Stromal cell of bone marrow (primary cell): ENCODE measurements around the gene PKD1L1.

Experiments
- DNase-seq: peaks from one replicate; pipeline ENCODE4 v3.0.0-alpha.2; 2012; ENCODE audit warnings: low read depth

PKD1L1 gene

DNA sequence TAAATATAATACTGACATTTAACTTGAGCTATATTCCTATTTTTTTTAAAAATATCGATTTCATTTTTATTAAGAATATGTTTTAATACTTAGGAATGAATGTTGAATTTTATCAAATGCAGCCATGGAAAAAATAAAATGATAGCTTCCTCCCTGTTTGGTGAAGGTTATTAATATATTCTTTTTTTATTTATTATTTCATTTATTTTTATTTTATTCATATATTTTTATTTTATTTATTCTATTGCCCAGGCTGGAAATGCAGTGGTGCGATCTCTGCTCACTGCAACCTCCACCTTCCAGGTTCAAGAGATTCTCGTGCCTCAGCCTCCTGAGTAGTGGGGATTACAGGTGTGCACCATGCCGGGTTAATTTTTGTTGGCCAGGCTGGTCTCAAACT lies 160.2 kb downstream of the PKD1L1 start:
- DNase-seq, result no peak

DNA sequence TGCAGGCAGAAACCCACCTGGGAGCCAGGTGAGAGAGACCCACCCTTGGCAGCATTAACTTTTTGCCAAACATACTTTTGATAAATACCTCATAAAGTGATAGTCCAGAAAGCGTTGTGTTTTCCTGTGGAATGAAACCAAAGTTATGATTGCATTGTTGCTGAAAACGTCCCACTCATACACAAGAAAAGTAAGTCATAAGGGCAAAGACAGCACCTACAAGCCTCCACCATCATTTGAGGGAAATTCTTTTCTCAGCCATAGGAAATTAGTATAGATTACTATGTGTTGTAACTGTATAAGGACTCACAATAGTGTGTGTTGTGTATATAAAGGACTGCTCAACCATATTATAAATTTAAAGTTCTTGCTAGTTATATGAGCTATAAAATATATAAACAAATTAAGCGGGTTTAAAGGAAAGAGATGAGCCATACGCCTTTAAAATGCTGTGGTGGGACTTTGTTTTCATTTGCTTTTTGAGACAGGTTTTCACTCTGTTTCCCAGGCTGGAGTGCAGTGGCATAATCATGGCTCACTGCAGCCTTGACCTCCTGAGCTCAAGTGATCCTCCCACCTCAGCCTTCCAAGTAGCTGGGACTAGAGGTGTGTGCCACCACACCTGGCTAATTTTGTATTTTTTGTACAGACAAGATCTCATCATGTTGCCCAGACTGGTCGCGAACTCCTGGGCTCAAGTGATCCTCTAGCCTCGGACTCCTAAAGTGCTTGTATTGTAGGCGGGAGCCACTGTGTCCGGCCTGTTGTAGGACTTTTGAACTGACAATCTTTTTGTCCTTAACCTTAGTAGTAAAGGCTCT lies 160.8 kb downstream of the PKD1L1 start:
- DNase-seq, result no peak

DNA sequence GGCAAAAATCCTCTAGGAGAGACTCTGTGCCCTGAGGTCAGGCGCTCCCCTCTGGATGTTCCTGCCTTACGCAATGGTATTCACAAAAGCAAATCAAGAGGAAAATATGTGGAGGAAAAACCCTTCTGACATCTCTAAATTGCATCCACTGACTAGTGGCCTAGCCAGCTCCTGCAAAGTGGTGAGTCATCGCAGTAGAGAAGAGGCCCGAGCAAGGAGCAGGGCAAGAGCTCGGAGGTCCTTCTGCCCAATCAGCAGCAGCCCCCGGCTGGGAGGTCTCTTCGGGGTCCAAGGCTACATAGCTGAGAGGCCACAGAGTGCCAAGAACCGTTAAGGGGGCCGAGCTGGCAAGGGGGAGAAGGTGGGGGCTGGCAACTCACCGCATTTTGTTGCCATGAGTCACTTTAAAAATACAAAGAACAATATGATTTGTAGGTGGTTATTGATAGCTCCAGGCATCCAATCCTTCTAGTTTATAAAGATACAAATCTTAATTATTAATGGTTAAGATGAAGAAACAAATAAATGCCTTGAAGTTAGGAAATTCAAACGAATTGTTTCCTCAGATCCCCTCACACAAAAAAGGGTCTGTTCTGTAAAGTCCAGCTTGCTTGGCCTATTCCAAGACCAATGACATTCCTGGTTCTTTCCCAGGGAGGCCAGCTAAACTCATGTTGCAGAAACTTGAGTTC lies 161.6 kb downstream of the PKD1L1 start:
- peak; percentile 93 for DNase-seq

DNA sequence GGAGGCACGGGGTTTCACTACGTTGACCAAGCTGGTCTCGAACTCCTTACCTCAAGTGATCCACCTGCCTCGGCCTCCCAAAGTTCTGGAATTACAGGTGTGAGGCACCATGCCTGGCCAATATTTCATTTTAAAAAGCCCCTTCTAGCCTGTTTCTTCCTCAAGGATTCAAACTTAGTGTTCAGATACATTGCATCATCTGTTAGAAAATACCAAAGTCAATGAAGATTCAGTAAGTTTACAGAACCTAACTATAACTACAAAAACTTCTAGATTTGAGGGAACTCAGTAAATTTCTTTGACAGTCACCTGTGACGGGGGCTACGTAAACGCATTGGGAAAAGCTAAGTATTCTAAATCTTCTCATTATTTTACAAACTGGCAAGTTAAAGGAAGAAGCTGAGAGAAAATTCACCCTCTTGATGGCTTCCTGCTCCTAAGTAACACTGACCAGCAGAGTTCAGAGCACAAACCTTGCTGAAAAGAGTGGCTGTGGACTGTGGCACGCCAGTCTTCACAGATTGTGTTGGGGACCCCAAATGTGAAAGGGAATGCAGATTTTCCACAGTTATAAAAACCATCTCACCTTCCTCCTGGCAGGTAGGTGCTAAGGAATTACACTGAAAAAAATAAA lies 162.2 kb downstream of the PKD1L1 start:
- DNase-seq, result no peak

DNA sequence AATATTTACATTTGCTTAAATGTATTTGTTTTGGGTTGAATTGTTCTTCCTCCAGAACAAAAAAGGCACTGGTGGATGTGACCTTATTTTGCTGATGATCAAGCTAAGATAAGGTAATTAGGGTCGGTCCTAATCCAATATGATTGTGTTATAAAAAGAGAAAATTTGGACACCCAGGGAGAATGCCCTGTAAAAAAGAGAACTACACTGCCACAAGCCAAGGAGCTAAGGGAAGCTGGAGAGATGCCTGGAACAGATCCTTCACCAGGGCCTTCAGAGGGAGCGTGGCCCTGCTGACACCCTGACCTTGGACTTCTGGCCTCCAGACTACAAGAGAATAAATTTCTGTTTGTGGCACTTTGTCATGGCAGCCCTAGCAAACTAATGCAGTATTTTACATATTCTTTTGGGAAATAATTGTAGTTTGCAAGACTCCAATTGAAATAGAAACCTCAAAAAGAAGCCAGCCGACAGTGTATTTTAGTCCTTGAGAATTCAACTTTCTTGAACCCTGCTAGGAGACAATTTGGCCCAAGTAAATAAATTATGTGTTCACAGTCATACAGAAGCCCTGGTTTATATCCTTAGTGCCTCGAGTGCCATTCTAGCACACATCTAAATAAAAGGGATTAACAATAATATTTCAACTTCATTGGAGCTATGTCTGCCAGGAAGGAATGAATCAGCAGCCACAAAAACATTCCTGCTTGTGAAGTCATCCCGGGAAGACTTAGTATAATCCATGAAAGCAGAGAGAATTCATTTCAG lies 164.6 kb downstream of the PKD1L1 start:
- peak; percentile 96 for DNase-seq

DNA sequence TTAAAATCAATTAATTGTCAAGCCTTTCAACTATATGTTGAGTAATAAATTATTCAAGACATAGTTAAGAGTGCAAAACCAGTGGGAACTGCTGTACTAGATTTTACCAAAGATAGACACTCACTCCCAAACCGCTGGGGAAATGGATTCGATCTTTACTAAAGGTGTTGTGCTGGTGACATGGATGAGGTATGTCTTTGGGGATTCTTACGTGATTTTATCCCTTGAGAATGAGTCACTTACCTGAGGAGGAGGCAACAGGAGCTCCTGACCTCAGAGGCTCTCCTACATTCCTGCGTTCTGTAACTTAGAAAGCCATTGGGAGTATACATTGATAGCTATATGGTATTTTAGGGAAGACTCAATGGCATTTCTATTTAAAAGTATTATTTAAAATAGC lies 165.5 kb downstream of the PKD1L1 start:
- no peak for DNase-seq

DNA sequence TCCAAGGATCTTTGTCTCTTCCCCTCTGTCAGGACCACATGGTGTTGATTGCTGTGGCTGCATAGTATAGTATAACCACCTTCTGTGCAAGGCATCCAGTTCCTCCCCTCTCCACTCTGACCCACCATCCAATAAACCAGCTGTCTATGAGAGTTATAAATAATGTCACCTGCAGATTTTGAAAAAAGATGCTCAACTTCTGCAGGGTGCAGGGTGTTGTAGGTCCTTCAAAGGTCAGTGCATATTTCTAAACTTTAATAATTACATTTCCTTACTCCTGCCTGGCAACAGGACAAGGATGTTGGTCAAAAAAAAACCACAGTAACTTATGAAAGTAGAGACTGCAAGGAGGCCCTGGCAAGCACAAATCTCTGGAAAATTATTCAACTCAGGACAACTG lies 166.2 kb downstream of the PKD1L1 start:
- no peak for DNase-seq

DNA sequence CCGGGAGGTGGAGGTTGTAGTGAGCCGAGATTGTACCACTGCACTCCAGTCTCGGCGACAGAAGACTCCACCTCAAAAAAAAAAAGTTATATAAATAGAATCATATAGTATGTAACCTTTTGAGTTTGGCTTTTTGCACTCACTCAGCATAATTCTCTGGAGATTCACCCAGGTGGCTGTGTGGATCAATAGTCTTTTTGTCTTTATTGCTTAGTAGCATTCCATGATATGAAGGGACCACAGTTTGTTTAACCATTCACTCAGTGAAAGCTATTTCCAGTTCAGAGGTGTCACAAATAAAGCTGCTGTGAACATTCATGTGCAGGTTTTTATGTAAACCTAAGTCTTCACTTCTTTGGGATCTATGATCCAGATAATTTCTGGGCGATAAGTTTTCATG lies 167.7 kb downstream of the PKD1L1 start:
- no peak for DNase-seq

DNA sequence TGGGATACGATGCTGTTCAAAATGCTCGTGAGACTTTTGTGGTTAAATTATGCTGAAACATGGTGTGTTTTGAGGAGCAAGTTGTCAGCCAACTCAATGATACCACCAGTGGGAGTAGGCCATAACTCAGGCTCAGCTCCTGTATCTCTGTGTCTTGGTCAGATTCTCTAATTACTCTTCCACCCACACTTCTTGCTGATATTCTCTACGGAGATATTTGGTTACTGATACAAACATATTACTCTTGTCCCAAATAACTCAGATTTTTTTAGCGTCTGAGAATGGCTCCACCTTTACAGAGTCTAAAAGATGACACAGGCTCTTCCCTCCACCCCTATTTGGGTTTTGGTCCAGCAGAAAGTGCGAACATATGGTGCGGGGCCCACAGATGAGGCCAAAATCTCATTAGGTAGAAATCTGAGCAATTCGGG lies 168.9 kb downstream of the PKD1L1 start:
- DNase-seq, result no peak

DNA sequence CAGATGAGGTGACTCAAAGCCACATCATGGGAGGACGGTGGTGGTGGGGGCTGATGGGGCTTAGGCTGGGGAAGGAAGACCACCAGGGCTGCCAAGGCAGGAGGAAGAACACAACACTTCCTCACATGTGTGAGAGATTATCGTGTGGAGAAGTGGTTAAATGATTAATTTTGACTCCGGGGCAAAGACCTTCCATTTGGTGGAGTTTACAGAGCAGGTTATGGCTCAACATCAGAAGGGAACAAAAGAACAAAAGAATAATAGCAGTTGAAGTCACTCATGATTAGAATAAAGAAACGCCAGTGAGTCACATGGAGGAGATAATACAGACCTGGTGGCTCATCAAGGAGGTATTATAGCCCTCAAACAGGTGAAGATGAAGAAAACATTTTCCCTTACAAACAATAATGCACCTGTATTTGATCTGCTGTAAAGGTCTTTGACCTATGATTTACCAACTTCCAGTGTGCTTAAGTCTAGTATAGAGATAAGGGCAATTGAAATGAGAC lies 170.1 kb downstream of the PKD1L1 start:
- DNase-seq, result no peak

DNA sequence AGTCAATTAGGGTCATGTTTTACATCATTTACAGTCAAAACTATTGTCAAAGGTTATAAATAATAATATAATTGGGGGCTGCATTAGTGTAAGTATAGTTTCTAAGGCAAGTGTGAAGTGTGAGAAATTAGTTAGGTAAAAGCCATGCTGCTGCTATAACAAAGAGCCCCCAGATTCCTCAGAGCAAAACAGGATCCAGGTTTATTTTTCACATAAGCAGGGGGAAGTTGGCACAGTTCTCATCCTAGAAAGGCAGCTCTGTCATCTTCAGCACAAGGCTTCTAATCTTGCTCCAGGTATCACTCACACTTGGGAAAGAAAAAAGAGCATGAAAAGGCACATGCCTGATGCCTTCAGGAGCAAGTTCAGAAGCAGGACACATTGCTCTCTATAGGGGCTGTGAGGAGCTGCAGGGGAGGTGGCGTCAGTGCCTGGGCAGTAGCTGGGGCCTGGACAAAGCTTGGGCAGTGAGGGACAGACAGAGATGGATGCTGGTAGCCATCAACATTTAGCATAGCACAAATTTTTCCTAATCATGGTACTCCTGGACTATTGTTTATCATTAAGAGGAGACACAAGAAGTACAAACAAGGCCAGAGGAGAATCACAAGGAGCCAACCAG lies 170.6 kb downstream of the PKD1L1 start:
- DNase-seq, result no peak

DNA sequence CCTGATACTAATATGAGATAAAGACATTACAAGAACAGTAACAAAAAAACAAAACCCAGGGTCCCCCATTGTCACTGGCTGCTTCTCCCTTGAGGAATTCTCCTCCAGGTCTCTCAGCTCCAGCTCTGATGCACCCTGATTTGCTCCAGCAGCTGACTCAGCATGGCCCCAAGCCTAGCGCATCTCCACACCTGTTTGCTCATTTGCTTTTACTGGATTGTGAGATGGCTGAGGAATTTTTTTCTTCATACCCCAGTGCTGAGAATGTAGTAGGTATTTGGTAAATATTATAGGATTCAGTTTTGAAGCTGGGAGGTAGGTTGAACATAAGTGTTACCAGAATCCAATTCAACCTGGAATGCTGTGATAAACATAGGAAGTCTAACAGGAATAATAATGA lies 171.9 kb downstream of the PKD1L1 start:
- no peak for DNase-seq

DNA sequence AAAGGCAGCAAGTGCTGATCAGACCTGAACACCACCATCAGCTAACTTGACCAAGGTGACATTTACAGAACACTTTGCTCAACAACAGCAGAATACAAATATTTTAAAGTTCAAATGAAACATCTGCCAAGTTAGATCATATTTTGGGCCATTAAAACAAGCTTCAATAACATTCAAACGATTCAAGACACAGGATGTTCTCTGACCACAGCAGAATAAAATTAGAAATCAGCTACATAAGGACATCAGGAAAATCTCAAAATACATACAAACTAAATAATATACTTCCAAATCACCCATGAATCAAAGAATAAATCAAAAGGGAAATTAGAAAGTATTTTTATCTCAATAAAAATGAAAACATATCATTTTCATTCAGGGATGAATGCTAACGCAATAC lies 173.0 kb downstream of the PKD1L1 start:
- no peak for DNase-seq

DNA sequence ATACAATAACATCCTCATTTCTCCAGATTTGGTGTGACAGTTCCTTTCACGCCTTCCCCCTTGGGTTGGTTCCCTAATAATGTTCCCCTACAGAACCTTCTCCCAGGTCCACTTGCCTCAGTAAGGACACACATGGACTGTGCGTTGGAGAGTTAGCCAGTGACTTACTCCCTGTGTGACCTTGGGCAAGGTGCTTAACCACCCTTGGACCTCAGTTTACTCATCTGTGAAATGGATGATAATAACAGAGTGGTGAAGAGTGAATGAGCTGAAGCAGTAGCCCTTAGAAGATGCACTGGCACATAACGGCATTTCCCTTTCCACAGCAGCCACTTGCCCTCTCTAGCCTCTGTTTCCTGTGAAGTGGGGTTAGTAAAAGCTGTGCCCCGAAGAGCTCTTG lies 175.8 kb downstream of the PKD1L1 start:
- no peak for DNase-seq

DNA sequence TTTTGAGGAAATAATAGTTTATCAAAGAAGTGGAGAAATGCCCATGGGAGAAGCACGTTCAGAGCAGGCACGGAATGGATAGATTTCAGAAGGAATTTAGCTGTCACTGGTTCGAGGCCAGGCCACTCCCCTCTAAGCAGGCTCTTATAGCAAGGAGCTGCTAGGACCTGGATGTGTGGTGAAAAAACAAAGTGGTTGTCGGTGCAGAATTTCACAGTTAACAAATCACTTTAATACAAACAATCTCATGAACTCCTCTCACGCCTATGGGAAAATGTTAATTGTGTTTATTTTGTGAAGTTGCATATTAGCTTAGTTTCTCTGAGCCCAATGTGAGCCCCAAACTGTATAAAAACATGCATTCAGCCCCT lies 176.3 kb downstream of the PKD1L1 start:
- no peak for DNase-seq

DNA sequence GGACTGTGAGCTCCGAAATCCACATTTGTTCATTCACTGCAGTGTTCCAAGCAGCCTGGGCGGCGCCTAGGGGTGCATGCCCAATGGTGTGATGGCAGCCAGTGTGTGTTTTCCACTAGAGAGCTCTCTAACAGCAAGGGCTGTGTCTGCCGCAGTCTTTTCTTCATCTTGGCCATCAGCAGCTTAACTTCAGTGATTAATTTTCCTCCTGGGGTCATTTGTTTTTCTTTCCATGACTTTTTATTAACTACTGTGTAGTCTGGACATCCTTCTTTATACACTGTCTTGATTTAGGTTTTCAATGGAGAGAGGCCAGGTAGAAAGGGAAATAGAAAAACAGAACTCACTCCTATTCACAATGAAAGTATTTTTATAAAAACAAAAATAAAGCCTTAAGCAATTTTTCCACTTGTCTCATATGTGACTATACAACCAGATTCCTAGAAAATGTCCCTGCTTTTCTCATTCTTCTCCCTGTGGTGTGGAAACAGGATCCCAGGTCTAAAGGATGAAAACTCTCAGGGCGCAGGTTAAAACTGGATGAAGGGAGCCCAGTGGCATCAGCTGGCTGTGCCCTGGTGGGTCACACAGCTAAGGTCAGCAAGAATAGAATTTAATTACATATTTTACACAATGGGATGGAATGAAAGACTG lies 176.8 kb downstream of the PKD1L1 start:
- DNase-seq, result peak; percentile 70

DNA sequence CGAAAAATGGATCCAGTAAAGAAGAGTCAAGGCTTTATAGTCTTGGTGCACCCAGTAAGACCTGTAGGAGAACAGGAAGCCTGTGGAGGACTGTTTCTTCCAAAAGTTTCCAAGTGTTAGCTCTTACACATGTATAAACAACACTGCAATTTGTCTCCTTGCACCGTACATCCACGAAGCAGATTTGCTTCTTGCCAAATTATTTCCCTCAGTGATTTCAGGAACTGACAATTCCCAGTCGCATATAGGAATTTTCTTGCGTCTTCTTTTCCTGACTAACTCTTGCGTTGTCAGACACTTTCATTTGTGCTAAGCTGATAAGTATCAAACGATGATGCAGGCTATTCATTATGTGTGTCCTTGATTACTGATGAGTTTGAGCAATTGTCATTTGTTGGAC lies 182.1 kb downstream of the PKD1L1 start:
- no peak for DNase-seq

DNA sequence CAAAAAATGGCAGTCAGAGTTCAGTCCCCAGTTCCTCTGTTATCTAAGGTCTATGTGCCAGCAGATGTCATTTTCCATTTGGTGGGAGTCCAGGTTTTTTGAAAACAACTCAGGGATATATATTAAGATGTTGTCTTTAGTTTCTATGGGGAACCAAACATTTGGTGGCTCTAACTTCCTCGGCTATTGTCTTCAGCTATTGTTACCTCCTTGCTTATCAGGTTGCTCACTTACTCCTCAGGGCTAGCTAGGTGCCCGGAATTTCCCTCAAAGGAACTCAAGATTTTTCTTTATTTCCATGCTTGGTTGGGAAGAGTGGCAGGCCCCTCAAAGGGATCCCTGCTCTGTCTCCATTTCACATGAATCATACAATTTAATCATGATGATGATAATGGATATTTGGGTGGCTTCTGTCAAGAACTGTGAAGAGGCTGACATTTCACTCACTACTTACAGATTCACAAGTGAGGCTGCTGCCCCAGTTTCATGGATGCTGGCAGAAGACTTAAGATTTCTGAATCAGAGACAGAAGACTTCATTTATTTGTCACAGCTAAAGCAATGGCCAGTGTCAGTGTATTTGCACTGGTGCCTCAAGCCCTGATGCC lies 182.8 kb downstream of the PKD1L1 start:
- no peak for DNase-seq

DNA sequence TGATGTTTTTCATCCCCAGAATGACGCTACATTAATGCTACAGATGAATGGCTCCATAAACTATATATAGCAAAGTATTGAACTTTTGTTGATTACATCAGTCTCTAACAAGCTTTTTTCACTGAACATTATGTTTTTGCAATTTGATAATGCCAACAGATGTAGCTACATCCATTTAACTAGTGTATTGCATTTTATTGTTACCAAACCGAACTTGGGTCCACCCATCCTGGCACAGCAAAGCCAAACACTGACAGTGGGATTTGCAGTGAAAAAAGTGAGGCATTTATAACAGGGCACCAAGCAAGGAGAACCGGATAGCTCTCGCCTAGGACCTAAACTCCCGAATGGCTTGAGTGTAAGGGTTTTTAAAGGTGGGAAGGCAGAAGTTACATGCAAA lies 183.5 kb downstream of the PKD1L1 start:
- no peak for DNase-seq

DNA sequence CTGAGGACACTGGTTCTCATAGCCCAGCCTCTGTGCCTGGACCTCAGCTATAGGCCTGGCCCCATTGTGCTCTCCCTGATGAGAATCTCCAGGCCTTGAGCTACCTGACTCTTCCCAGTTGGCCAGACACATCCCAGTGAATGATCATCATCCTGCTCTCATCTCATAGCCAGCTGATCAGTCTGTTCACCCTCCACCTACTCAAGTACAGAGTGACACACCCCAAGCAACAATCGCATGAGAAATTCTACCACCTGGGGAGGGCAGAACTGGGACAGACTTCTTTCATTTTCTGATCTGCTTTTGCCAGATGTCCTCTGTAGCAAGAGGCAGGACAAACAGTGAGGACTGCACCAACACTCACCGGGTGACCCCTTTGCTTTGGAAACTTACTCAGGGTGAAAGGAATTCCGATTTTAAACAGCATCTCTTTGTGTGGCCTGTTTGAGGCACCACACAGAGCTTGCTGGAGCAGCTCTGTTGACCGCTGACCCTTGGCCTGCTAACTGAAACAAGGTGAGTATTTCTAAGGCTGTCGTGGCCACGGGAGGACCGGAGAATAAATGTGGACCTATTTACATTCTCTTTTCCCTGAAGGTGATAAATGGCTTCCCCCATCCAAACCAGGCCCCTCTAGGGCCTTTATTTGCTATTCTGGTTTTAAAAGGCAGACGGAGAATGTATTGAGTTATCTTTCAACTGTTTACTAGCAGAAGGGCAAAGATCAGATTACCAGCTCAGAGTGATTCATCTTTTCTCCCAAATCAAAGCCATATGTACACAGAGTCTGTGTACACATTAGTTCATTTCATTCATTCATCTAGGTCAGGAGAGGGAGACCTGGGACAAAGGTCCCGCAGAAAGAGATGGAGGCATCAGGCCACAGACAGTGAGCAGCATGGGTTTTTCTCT lies 184.9 kb downstream of the PKD1L1 start:
- DNase-seq, result no peak
